ENCODE data around the gene OGFOD3.

The OGFOD3 gene

GRCh38 chr17:82429824-82430223, 11.4 kb upstream of the OGFOD3 start:
- DNase-seq (ENCODE audit: low read depth): no peak
- TF ChIP-seq, protein P1, sequence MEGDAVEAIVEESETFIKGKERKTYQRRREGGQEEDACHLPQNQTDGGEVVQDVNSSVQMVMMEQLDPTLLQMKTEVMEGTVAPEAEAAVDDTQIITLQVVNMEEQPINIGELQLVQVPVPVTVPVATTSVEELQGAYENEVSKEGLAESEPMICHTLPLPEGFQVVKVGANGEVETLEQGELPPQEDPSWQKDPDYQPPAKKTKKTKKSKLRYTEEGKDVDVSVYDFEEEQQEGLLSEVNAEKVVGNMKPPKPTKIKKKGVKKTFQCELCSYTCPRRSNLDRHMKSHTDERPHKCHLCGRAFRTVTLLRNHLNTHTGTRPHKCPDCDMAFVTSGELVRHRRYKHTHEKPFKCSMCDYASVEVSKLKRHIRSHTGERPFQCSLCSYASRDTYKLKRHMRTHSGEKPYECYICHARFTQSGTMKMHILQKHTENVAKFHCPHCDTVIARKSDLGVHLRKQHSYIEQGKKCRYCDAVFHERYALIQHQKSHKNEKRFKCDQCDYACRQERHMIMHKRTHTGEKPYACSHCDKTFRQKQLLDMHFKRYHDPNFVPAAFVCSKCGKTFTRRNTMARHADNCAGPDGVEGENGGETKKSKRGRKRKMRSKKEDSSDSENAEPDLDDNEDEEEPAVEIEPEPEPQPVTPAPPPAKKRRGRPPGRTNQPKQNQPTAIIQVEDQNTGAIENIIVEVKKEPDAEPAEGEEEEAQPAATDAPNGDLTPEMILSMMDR (conservative IDR thresholded peaks at IDR 0.05; ENCODE audit: low read depth, low read length): no peak

DNA sequence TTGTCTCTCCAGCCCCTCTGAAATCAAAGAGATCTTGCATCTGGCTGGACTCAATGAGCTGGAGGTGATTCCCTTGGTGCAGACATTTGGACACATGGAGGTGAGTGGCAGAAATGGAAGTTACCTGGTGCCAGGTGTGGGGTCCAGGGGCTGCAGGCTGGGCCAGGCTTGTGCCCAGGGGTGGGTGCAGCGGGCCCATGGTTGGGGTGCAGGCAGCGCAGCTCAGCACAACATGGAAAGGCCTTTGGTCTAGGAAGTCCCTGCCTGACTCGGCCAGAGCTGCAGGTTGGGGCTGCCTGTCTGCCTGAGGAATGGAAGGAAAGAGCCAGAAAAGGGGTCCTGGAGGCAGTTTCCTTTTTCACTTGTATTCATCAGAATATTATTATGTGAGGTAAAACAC, 10.2 kb upstream of the OGFOD3 start:
- DNase-seq (ENCODE audit: low read depth): no peak
- TF ChIP-seq, protein P1 (conservative IDR thresholded peaks at IDR 0.05; ENCODE audit: low read depth, low read length): no peak
- H3K4me3 ChIP-seq (ENCODE audit: low read depth, low read length): no peak overlapping the region

More at GRCh38 chr17:82429824-82430223, 11.4 kb upstream of the OGFOD3 start:
- no peak overlapping the region for H3K4me3 ChIP-seq (ENCODE audit: low read depth, low read length)

GRCh38 chr17:82424863-82425159, 6.4 kb upstream of the OGFOD3 start:
- no peak overlapping the region for H3K4me3 ChIP-seq (ENCODE audit: low read depth, low read length)
- TF ChIP-seq, protein P1 (conservative IDR thresholded peaks at IDR 0.05; ENCODE audit: low read depth, low read length): no peak
- no peak for DNase-seq (ENCODE audit: low read depth)

DNA sequence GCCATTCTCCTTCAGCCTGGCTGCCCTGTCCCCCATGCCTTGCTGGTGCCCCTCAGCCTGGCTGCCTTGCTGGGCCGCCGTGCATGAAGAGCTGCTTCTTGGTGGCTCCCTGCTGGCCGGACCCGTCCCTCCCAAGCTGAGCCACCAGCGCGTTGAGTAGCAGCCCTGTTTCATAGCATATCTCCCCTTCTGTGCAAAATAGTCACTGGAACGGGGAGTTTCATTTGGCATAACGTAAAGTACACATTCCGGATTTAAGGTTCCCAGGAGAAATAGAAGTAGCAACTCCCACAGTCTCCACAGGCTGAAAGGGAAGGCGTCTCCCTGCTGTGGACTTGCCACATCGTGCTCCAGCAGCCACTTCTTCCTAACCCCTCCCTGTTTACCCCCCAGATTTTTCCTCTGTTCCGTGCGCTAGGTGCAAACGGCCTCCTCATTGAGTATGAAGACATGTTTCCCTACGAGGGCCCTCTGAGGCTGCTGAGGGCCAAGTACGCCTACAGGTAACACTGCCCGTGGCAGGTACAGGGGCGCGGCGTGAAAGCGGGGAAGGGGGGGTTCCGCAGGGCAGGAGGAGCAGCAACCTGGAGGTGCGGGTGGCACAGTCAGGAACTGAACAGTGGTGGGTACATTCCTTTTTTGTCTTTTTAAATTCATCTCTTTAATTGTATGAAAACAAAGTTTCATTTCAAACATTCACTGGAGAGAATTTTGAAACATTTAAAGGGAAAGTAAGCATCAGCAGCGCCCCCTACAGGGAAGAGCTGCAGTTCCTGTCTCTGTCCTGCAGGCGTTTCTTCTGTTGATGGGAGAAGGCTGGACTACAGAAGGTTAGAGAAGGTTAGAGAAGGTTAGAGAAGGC, 5.8 kb upstream of the OGFOD3 start:
- H3K4me3 ChIP-seq (ENCODE audit: low read depth, low read length): no peak overlapping the region
- TF ChIP-seq, protein P1 (conservative IDR thresholded peaks at IDR 0.05; ENCODE audit: low read depth, low read length): peak; percentile 81
- DNase-seq (ENCODE audit: low read depth): peak; percentile 68

- no peak for DNase-seq (ENCODE audit: low read depth)
- TF ChIP-seq, protein P1 (conservative IDR thresholded peaks at IDR 0.05; ENCODE audit: low read depth, low read length): no peak
- peak overlapping the region; percentile 82 for H3K4me3 ChIP-seq (ENCODE audit: low read depth, low read length)
These were observed 1.2 kb upstream of the OGFOD3 start for GRCh38 chr17:82419540-82419939.

- DNase-seq (ENCODE audit: low read depth): no peak
- H3K4me3 ChIP-seq (ENCODE audit: low read depth, low read length): no peak overlapping the region
- TF ChIP-seq, protein P1 (conservative IDR thresholded peaks at IDR 0.05; ENCODE audit: low read depth, low read length): peak; percentile 29
These were observed 1.6 kb downstream of the OGFOD3 start for GRCh38 chr17:82416771-82417170.

DNA sequence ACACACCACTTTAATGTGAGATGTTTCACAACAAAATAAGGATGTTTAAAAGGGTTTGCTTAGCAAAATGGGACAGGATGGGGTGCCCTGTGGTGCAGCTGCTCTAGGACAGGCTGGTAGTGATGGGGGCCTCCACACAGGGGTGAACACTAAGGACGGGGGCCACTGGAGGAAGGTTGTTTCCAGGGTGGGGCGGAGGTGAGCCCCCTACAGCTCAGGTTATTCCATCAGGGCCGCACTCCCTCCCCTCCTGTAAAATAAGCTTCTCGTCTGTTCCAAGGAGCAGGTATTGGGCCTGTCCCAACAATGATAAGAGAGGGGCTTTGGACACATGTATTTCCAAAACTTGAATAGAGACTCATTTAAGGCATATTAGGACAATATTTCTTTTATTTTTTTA, 2.1 kb downstream of the OGFOD3 start:
- TF ChIP-seq, protein P1 (conservative IDR thresholded peaks at IDR 0.05; ENCODE audit: low read depth, low read length): no peak
- no peak for DNase-seq (ENCODE audit: low read depth)
- H3K4me3 ChIP-seq (ENCODE audit: low read depth, low read length): no peak overlapping the region
